ENCODE results near the gene UNC93B1.

The UNC93B1 gene

DNA sequence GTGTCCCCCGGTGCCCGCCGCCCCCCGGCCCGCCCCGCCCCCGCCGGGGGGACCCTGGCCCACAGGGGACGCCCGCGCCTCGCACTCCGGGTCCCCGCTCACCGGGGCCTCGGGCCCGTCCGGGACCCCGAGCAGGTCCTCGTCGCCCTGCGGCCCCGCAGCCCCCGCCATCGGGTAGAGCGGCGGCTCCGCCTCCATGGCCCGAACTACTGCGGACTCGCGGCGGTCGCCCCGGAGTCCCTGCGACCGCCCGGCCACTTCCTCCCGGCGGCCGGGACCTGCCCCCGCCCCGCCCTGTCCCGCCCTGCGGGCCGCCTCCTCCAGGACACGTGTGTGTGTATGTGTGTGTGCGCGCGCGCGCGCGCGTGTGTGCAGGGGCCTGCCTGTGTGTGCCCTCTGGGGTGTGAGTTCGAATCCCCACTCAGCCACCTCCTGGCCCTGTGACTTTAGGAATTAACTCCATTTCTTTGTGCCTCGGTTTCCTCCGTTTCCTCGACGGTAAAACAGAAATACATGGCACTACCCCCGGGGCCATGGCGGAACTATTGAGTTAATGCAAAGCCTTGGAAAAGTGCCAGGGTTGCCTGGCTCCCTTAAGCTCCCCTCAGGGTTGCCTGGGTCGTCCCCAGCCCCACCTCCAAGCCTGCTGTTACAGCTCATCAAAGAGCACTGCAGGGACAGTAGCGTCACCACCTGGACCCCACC, at the start of gene UNC93B1:
UNC93B1 (minus strand) TSS at position 252 of the 705 bp plus-strand sequence; CDS start at position 198, 54 bp downstream.
- ChIA-PET POLR2A (ENCODE audit: low non-redundant PET) (no interaction called here), CTCF (interaction anchor here (0.5 to 1.5 kb wide), 4 partner anchors 16 to 242 kb away, joined by 3 to 6 read pairs (median 4); no protein-coding TSS in a partner anchor)
- peak; percentile 64 for DNase-seq (ENCODE audit: low spot score)
- TF ChIP-seq CTCF (conservative IDR thresholded peaks at IDR 0.05; ENCODE audit: low read depth) = no peak
- H3K27ac ChIP-seq = peak within 1 kb of the TSS; percentile 61

DNA sequence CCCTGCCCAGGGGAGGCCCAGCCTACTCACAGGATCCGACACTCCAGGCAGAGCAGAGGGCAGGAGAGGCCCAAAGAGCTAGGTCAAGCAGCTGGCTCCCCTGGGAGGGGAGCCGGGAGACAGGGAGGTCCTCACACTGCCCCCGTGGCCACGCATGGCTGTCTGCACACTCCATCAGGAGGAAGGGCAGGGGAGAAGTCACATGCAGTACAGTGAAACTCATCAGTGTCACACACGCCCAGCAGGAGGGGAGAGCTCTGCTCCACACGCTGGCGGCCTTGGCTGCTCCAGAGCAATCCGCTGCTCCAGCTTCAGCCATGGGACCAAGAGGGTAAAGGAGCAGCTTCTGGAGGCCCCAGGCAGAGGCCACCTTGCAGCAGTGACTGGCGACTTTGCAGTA, 49.2 kb upstream of the UNC93B1 start:
- ChIA-PET CTCF (interaction anchor here (0.6 kb wide), 1 partner anchor 23 kb away, joined by 4 read pairs; the partner anchor contains the start of gene NDUFS8), POLR2A (ENCODE audit: low non-redundant PET) (no interaction called here)
- peak overlapping the region; percentile 48 for H3K27ac ChIP-seq
- no peak for TF ChIP-seq CTCF (conservative IDR thresholded peaks at IDR 0.05; ENCODE audit: low read depth)
- no peak for DNase-seq (ENCODE audit: low spot score)

DNA sequence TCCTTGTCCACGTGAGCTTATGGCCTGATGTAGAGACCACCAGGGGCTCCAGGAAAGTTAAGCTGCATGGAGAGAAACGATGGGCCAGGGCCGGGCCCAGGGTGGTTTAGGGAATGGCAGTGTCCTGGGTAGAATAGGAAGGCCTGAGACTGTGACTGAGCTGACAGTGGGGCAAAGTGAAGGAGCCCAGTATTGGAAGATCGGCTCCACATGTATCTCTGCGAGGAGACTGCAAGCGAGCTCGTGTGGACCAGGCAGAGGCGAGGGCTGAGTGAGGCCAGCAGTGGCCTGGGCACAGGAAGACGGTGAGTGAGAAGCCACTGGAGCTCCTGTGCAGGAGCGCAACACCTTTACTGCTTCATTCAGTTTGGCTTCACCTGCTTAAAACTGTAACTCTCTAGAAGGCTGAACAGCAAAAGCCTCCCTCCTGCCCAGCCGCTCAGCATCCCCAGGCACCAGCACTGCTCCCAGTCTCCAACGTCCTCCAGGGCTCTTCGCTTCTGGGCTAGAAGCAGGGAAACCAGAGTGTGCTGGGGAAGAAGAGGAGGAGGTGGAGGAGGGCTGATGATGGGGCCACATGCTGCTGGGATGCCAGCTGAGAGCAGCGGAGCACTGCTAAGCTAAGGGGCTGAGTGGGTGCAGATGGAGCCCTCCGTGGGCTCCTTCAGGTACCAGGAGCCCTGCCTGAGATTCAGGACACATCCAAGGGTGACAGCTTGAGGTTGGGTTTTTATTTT, 48.4 kb upstream of the UNC93B1 start:
- H3K27ac ChIP-seq = peak overlapping the region; percentile 48
- TF ChIP-seq CTCF (conservative IDR thresholded peaks at IDR 0.05; ENCODE audit: low read depth) = no peak
- no peak for DNase-seq (ENCODE audit: low spot score)
- ChIA-PET CTCF (no interaction called here), POLR2A (ENCODE audit: low non-redundant PET) (no interaction called here)

- TF ChIP-seq CTCF (conservative IDR thresholded peaks at IDR 0.05; ENCODE audit: low read depth) = no peak
- POLR2A ChIA-PET (ENCODE audit: low non-redundant PET) = no interaction called here
- DNase-seq (ENCODE audit: low spot score) = no peak
- H3K27ac ChIP-seq = peak overlapping the region; percentile 48
- CTCF ChIA-PET = interaction anchor here (0.7 kb wide), 1 partner anchor 1711 kb away, joined by 3 read pairs; no protein-coding TSS in a partner anchor
These were observed 47.6 kb upstream of the UNC93B1 start for GRCh38 chr11:68051191-68052136.

GRCh38 chr11:68050371-68050841, 46.5 kb upstream of the UNC93B1 start:
- no peak for DNase-seq (ENCODE audit: low spot score)
- TF ChIP-seq CTCF (conservative IDR thresholded peaks at IDR 0.05; ENCODE audit: low read depth) = no peak
- H3K27ac ChIP-seq = peak overlapping the region; percentile 48; the same call in 1 of the 2 replicates
- ChIA-PET POLR2A (ENCODE audit: low non-redundant PET) (no interaction called here), CTCF (interaction anchor here (0.7 kb wide), 1 partner anchor 1712 kb away, joined by 3 read pairs; no protein-coding TSS in a partner anchor)

Data from RWPE1 (cell line).